ENCODE measurements around the gene HACD2. TPM values are rescaled to one million over a fixed set of nuclear protein-coding genes. Genes with fewer than 3 reads are reported as not detected.
"Not testable (repeated sequence)": the region's sequence is repeated elsewhere in the genome, so short reads cannot be mapped to it uniquely, and the experiment has no call there.

HACD2 gene
- total RNA-seq, 1 donor from 2014 or later = 12.1 TPM

DNA sequence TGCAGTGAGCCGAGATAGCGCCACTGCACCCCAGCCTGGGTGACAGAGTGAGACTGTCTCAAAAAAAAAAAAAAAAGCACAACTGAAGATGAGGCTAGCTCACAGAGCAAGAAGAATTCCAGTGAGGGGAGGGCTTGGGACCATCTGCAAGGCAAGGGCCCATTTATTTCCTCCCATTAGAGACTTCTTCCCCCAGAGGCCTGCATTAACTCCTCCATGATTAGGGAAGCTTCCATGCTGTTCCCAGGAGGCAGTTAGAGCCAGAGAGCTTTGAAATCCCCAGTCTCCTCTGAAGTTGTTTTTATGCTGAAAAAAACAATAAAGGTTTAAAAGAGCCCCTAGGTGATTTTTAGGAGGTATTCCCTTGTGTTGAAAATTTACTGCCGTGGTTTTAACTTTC, 81.7 kb downstream of the HACD2 start:
- no peak for DNase-seq (ENCODE audit: missing footprints)
- ATAC-seq = no peak
- intact Hi-C loops (cut with DNase I) = no loop called here

DNA sequence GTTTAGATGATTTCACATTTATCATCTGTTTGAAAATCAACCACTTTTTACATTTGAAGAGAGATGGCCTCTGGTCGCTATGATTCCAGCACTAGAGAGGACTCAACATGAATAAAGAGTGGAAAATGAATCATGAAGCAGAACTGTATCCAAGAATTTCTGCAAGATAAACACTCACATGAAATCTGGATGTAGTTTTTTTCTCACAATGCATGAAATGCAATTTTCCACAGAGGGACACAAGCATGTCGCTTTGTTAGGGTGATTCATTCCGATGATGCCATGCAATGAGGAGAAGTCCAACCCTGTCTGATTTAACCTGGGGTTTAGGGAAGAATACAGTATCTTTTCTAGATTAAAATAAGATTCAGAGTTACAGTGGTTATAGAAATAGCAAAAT, 85.5 kb downstream of the HACD2 start:
- ATAC-seq (no peak), DNase-seq (ENCODE audit: missing footprints) (no peak)
- intact Hi-C loops (cut with DNase I) = no loop called here

DNA sequence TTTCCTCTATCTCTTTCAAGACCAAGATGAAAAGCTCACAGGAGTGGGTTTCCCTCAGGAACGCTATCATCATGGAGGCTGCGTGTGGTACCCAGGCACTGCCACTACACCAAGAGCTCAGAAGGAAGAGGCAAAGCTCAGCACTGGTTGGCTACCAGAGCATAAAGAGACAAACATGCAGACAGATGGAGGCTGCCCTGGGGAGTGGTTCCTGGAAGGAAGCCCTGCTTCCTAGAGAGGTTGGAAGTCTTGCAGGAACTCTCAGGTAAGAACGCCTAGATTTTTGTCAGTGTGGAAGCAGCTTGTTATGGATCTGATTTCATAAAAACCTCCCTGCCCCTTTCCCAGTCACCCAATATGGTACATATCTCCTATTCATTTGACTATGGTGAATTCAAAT, 86.1 kb downstream of the HACD2 start:
- no peak for ATAC-seq
- intact Hi-C loops (cut with DNase I) = no loop called here

DNA sequence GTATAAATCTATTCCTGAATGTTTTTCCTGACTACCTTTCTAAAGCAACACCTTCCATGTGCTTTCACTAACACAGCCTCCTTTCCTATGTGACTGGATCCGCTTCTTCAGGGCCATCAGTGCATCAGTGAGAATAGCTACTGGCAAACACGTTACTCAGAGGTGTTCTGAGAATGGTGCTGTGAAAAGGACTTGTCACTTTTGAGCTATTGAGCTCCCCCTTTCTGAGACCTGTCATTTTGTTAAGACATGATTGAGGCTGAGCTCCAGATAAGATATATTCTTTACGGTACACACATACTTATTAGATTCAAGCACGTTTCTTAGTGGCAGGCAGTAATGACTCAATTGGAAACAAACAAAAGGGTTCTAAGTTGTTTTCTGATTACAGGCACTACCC, 90.9 kb downstream of the HACD2 start:
- ATAC-seq (no peak), DNase-seq (ENCODE audit: missing footprints) (no peak)
- intact Hi-C loops (cut with DNase I) = no loop called here

More for the DNA sequence above, 86.1 kb downstream of the HACD2 start:
- DNase-seq (ENCODE audit: missing footprints) = no peak

DNA sequence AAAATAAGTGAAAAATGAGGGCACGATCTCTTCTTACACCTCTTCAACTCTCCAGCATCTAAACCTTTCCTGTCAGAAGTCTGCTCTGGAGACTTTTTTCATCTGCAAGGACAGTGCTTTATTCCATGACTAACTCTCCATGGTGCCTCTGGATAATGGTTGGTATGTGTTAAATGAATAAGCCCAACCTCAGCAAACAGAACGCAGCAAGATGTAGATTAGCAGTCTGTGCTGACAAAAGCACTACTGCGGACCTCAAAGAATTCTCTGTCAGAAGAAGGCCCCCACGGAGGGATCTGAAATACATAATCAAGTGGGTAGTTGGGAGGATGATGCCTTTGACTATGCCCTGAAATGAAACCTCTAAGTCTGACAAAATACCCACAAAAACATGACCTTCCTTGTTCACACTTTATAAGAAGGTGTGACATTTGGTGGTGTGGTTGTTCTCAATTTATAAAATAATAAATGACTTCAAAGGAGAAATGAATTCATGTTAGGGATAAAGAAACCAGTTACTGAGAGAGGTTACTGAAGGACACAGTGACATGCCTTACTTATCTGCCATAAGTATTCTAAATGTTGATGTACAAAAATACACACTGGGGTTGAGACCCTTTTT, 92.8 kb downstream of the HACD2 start:
- ATAC-seq = peak; percentile 26
- intact Hi-C loops (cut with DNase I) = no loop called here

DNA sequence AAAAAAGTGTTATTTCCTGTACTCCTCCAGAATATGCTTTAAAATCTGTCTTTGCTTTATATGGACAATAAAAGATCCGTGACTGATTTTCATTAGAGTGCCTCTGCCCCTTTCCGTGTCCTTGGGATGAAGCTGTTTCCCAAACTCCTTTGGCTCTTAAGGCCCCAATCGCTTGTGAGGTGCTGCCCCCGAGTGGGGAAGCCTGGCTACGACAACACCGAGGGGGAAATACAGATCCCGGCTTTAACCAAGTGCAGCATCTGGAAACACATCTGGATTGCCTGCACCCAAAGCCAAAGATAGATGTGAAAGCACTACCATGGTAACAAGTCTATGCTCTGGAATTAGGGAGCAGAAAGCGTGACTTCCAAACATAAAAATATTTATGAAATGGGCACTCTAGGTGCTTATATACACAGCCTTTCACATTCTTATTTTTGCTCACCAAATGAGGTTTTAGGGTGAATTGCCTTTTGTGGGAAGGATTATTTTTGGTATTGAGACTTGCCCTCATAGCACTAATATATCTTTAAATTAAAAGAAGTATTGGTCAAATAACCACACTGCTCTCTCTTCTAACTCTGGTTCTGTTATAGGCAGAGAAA, 95.4 kb downstream of the HACD2 start:
- intact Hi-C loops (cut with DNase I) = loop anchor here (1.0 to 2.0 kb wide), 2 partner anchors 41 to 160 kb away; partner anchors contain the start of gene ADCY5
- peak; percentile 78 for DNase-seq (ENCODE audit: missing footprints)
- ATAC-seq = peak; percentile 81

More for the DNA sequence above, 92.8 kb downstream of the HACD2 start:
- no peak for DNase-seq (ENCODE audit: missing footprints)

DNA sequence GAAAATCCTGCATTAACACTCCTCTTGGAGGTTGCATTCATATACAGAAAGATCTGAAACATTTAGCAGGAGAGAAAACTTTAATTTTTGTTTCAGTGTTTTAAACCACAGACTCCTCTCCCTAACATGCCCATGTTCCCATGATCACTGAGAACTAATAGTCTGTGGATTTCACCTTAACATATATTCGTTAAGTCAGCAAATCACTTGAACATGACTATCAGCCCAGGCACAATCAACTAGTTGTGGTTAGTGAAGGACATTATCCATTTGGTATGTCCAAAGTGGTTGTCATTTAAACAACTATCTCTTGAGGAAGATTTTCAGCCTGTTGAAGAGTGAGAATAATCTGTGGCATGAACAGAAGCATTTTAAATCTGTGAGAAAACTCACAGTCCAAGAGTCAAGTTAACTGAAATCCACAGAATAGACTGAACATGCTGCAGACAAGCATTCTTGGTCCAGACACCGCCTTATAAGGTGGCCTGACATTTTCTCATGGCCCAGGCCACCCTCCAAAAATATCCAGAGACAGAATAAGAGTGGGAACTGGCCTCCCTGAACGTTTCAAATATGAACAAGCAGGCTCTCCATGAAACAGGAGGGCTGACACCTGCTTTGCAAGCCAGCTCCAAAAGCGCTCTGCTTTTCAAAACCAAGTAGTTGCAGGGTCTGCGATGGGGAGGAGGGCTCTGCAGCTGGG, 96.1 kb downstream of the HACD2 start:
- DNase-seq (ENCODE audit: missing footprints) (no peak), ATAC-seq (peak; percentile 36)
- intact Hi-C loops (cut with DNase I) = loop anchor here (1.0 to 2.0 kb wide), 2 partner anchors 40 to 159 kb away; partner anchors contain the start of gene ADCY5

DNA sequence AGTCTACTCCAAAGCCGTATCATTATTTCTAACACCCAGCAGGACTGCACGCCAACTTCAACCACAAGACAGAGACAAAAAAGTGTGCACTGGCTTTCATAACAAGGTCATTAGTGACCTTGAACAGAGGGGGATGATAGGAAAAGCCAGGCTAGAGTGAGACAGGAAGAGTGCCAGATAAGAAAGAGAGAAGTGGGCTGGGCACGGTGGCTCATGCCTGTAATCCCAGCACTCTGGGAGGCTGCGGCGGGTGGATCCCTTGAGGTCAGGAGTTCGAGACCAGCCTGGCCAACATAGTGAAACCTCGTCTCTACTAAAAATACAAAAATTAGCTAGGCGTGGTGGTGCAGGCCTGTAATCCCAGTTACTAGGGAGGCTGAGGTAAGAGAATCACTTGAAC, 97.8 kb downstream of the HACD2 start:
- DNase-seq (ENCODE audit: missing footprints); intact Hi-C loops (cut with DNase I): not testable (repeated sequence)
- ATAC-seq = peak; percentile 48

DNA sequence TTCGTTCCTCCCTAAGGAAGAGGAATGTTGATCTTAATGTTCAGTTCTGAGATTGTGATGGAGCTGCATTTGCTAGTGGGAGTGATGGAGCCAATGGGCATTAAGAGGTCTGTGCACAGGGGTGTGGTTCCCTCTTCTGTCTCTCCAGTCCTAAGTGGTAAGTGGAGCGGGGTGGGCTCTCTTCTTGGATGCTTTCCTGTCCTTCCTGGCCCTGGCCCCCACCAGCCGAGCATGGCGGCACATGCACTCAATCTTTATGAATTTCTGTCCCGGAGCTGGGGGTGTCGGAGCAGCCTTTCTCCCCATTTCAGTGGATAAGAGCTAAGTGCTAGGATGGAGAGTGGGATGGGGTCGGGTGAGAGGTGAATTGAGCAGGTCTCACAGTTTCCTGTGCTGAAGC, 98.4 kb downstream of the HACD2 start:
- no peak for ATAC-seq
- DNase-seq (ENCODE audit: missing footprints) = no peak
- intact Hi-C loops (cut with DNase I) = no loop called here

DNA sequence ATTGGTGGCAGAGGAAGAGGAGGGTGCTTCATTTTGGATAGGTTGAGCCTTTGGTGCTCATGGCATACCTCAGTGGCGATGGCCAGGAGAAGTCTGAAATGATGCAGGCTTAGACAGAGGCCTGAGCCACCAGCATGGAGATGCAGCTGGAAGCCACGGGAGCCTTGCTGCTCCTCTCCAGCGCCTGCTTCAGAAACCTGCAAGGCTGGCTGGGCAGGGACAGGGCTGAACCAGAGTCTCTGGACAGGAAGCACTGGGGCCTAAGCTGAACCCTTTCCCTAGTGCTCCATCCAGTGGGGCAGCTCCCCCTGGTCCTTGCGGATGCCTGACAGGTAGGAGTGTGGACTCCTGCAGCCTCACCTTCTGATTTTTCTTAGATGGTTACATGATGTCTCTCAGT, 99.3 kb downstream of the HACD2 start:
- ATAC-seq = no peak
- intact Hi-C loops (cut with DNase I) = no loop called here
- no peak for DNase-seq (ENCODE audit: missing footprints)

DNA sequence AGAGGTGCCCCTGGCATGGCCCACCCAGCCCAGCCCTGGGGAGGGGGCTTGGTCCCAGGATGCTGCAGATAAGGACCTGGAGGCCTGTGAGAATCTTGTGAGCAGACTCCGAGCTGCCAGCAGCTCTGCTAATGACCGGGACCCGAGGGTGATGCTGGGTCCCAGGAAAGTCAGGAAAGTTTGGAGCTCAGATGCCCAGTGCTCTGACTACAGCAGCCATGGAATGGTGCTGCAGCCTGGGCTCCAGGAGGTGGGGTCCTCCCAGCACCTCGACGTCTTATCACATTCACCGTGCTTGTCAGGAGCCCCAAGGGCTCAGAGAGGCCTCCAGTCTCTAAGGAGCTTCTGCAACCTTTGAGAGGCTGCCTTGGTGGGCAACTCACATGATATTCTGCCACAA, 101.7 kb downstream of the HACD2 start:
- ATAC-seq (no peak), DNase-seq (ENCODE audit: missing footprints) (no peak)
- intact Hi-C loops (cut with DNase I) = no loop called here

DNA sequence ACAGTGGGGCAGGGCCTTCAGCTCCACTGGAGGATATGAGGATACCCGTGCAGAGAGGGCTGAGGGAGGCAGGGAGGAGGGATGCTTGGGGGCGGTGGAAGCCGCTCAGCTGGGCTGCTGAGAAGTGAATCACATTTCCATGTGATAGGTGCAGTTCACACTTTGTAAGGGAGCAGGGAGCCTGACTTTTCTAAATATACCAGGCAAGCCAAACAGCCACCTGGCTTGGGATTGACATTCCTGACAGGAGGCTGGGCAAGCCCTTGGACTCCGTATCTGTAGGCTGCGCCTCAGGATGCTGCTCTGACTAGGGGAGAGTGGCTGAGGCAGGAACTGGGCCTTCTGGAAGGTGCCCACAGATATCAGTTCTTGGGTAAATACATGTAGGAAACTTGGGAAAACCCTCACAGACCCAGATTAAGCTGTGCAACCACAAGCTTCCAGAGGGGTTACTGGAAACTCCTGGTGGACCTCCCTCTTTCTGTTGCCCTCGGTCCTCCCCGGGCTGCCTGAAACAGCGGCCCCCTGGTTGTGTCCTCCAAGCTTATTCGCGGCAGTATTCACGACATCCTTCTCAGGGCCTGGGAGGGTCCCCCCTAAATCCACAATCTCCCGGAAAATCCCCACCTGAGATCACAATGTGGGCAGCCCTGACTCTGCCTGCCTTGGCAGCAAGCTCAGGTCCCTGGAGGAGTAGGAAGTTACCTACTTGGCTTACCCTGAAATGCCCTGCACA, 103.0 kb downstream of the HACD2 start:
- DNase-seq (ENCODE audit: missing footprints) = no peak
- peak; percentile 33 for ATAC-seq
- intact Hi-C loops (cut with DNase I) = no loop called here

DNA sequence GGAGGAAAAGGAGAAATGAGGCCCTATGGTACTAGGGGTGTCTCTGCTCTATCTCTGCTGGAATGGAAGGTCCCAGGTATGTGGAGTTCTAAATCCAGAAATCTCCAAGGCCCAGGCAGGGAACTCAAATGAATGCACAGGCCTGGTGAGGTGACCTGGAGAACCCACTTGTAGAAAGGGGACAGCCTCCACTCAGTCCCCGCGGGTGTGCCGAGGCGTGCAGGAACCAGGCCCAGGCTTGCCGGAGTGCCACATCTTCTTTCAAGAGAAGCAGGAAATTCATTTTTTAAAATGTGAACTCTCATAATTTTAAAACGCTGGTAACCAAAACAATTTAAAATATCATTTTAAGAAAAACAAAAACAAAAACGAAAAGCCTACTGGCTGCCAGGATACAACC, 103.8 kb downstream of the HACD2 start:
- intact Hi-C loops (cut with DNase I) = no loop called here
- ATAC-seq = no peak
- no peak for DNase-seq (ENCODE audit: missing footprints)

DNA sequence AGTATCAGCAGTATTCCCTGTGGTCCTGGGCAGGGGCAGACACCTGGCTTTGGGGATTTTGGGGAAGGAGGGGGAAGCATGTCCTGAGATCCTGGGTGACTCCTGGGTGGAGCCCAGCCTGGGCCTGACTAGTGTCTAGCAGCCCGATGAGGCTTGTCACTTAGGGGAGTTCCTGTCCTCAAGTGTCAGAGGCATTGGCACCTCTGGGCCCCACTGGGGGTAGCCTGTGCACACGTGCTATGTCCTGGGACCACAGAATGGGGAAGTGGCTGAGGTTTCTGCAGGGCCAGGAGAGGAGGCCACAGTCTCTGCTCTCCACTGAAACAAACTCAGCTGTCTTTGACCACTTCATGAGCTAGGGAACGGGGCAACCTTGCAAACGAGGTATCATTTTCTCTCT, 104.4 kb downstream of the HACD2 start:
- DNase-seq (ENCODE audit: missing footprints) (no peak), ATAC-seq (no peak)
- intact Hi-C loops (cut with DNase I) = no loop called here

DNA sequence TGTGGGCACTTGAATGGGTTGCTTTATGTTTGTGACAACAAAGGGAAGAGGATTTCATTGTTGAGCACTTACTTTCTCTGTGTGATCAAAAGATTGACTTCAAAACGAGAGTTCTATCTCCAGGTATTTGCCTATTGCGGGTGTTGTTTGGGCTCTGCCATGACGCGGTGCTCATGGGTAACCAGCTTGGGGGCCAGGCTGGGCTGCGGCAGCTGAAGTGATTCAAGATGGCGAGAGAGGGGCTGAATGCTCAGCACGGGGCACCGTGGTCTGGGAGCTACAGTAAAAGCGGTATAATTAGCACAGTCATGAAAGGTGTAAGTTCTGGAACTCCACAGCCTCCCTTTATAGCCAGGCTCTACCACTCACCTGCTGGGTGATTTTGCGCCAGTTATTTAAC, 105.0 kb downstream of the HACD2 start:
- ATAC-seq (no peak), DNase-seq (ENCODE audit: missing footprints) (no peak)
- intact Hi-C loops (cut with DNase I) = no loop called here

DNA sequence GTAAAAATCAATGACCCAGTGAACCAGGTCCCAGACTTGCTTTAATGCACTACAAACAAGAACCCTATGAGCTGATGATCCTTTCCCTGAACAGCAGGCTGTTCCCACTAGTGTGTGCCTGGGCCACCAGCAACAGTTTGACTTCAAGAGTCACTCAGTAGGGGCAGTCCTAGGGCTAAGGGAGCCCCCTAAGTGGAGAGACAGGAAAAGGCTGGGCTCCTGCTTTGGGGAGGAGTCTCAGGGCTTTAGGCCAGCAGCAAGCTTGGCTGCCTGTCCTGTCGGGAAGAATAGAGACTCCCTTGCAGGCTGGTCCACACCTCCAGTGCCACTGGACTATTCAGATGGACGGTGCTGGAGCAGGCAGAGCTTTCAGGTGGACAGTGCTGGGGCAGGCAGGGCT, 106.5 kb downstream of the HACD2 start:
- ATAC-seq (no peak), DNase-seq (ENCODE audit: missing footprints) (no peak)
- intact Hi-C loops (cut with DNase I) = no loop called here

DNA sequence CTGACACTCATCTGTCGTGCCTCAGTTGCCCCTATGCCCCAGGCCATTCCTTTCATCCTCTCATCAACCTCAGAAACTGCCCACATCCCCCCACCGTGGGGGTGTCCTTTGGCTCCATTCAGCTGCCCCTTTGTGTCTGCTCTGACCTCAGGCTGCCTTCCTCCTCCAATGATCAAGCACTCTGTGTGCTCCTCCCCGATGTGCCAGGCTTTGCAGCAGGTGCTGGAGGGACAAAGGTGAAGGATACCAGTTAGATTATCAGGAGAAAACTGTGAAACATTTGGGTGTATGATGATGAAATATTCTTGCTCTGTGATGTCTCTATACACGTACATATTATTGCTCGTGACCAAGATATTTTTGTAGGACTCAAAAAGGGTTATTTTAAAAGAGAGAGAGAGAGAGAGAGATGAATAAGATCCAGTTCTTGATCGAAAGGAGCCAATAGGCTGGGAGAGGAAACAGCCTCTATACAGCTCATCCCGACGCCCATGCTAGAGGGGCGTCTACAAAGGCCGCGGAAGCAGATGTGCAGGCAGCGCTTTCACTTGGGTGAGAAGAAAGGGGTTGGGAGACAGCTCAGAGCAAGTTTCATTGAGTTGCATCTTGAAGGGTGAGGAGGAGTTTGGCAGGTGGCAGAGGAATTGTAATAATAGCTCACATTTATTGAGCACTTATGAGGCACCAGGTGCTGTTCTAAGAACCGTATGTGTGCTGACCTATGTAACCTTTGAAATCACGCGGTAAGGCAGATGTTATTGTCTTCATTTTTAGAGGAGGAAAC, 107.7 kb downstream of the HACD2 start:
- intact Hi-C loops (cut with DNase I) = no loop called here
- DNase-seq (ENCODE audit: missing footprints) = no peak
- no peak for ATAC-seq

DNA sequence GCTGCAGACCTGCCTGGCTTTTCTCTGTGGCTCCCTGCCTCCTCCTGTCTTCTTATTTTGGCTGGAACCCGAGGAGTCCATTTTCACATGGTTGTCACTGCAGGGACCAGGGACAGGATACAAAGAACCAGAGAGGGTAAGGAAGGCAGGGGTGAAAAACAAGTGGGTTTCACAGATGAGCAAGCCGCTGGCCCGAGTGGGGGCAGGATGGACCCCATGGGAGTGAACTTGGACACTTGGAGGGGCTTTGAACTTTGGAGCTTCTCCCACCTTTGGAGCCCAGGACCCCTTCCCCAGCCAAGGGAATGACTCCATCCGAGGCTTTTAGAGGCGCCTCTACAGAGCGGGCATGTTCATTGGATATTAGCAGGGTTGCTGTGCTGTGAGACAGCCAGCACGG, 109.1 kb downstream of the HACD2 start:
- intact Hi-C loops (cut with DNase I) = no loop called here
- ATAC-seq = no peak
- no peak for DNase-seq (ENCODE audit: missing footprints)

DNA sequence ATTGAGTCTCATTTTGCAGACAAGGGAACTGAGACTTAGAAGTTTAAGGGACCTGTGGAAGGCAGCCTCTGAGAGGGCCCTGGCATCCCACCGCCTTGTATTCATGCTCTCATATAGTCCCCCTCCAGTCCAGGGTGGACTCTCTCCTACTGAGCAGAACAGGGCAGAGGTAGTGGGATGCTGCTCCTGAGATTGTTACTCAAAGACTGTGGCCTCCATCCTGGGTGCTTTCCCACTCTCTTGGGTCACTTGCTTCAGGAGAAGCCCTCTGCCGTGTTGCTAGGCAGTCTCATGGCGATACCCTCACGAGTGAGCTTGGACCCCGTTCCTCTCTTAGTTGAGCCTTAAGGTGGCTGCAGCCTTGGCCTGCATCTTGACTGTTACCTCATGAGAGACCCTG, 113.7 kb downstream of the HACD2 start:
- no peak for DNase-seq (ENCODE audit: missing footprints)
- no peak for ATAC-seq
- intact Hi-C loops (cut with DNase I) = no loop called here

Data from Right ventricle myocardium inferior (tissue), 1 donor.